NB4 (cell line): Measurements from ENCODE around the gene MAGI2.

Experiments used
- CTCF ChIP-seq: IDR thresholded peaks from one replicate; pipeline ENCODE4 v1.5.1; 2012; ENCODE audit warnings: low read depth, low read length
- POLR2A ChIP-seq: IDR thresholded peaks from 2 replicates; pipeline ENCODE4 v1.6.1; 2011; ENCODE audit warnings: mild to moderate bottlenecking; ENCODE audit not compliant: insufficient read length; ENCODE audit errors: extremely low read depth

DNA sequence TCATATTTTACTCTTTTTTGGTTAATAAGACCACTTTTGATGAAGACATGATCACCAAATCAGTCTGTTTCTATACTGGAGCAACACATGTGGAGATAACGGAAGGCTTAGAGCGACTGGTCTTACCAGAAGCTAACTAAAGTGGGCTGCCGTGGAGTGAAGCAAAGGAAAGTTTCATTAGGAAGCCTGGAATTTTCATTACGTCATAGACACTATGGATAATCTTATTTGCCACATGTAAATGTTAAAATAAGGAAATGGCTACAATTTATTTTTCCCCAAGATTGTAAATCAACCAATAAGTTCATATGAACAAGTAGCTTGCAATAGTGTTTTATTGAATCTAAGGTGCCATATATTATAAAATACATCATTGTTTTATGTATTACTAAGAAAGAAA is 1469.5 kb downstream of the MAGI2 start:
- no peak for TF ChIP-seq CTCF
- no peak for TF ChIP-seq POLR2A
